CD4-positive, alpha-beta T cell (primary cell): ENCODE results near the gene TENM4. TPM values are rescaled to one million over a fixed set of nuclear protein-coding genes. Genes with fewer than 3 reads are reported as not detected.

Experiments used
- ATAC-seq: fragments of 200-7000 bp; cut with Tn5 transposase; one replicate; pipeline ENCODE4 v1.10.0; 2022; ENCODE audit warnings: mild to moderate bottlenecking; ENCODE audit not compliant: poor library complexity
- CTCF ChIA-PET: fragments of 350-600 bp; sonication (Branson Sonifier 250); formaldehyde crosslinking; loops from one replicate; lab custom pipeline; 2021; ENCODE audit warnings: antibody characterized with exemption, inconsistent platforms; lab: Charles Lee
- POLR2A ChIA-PET: fragments of 350-600 bp; sonication (Branson Sonifier 250); formaldehyde crosslinking; loops from one replicate; lab custom pipeline; 2021; ENCODE audit warnings: antibody characterized with exemption, inconsistent platforms; lab: Charles Lee
- DNase-seq, 14 experiments: peaks; one replicate each; pipeline ENCODE4 v3.0.0-alpha.2; 2013 to 2020; ENCODE audit warnings: mixed read lengths in 2 of 14
- H3K27ac ChIP-seq, 2 donors: one replicate each; pipeline versions ENCODE4 v1.5.1 to v1.7.0; 2013; ENCODE audit warnings: low read length in 2 of 2, low read depth in 1 of 2, mild to moderate bottlenecking in 1 of 2
- H3K27me3 ChIP-seq, 2 experiments: 1 replicate in 1 of 2; 2 replicates in 1 of 2; pipeline versions ENCODE4 v1.6.1 to v1.7.0; 2013; ENCODE audit warnings: low read length in 2 of 2, control low read depth in 1 of 2, mild to moderate bottlenecking in 1 of 2, moderate library complexity in 1 of 2; ENCODE audit not compliant: insufficient read depth in 2 of 2, control insufficient read depth in 1 of 2
- H3K36me3 ChIP-seq: one replicate; pipeline ENCODE4 v1.6.1; 2013; ENCODE audit warnings: low read length, control low read depth; ENCODE audit not compliant: insufficient read depth
- H3K4me1 ChIP-seq: one replicate; pipeline ENCODE4 v1.6.1; 2013; ENCODE audit warnings: low read length, control low read depth; ENCODE audit not compliant: insufficient read depth
- H3K4me3 ChIP-seq: one replicate; pipeline ENCODE4 v1.5.1; 2013; ENCODE audit warnings: mild to moderate bottlenecking, low read length, moderate library complexity
- H3K9me3 ChIP-seq, 2 experiments: 1 replicate in 1 of 2; 2 replicates in 1 of 2; pipeline versions ENCODE4 v1.6.1 to v1.7.0; 2013; ENCODE audit warnings: low read length in 2 of 2, mild to moderate bottlenecking in 2 of 2, control low read depth in 1 of 2, moderate library complexity in 1 of 2; ENCODE audit not compliant: control insufficient read depth in 1 of 2, insufficient read depth in 1 of 2
- H3K27ac Mint-ChIP-seq: one replicate; pipeline ENCODE4 v1.8.0; 2020; ENCODE audit warnings: mixed read lengths
- H3K27me3 Mint-ChIP-seq: one replicate; pipeline ENCODE4 v1.8.0; 2021; ENCODE audit warnings: mixed read lengths
- H3K36me3 Mint-ChIP-seq: one replicate; pipeline ENCODE4 v1.8.0; 2021; ENCODE audit warnings: low read depth, mixed read lengths
- H3K4me1 Mint-ChIP-seq: one replicate; pipeline ENCODE4 v1.8.0; 2021; ENCODE audit warnings: low read depth, mixed read lengths
- H3K4me3 Mint-ChIP-seq: one replicate; pipeline ENCODE4 v1.8.0; 2020; ENCODE audit warnings: mild to moderate bottlenecking, mixed read lengths
- H3K9me3 Mint-ChIP-seq: one replicate; pipeline ENCODE4 v1.8.0; 2020; ENCODE audit warnings: mixed read lengths
- CTCF ChIP-seq: fragments of 200-600 bp; IDR thresholded peaks from one replicate; pipeline ENCODE4 v1.8.0; 2022; ENCODE audit warnings: antibody characterized with exemption, mild to moderate bottlenecking
- intact Hi-C, 2 experiments: fragments of 100-400 bp; cut with DNase I in 1 of 2; cut with micrococcal nuclease in 1 of 2; formaldehyde crosslinking; loops; one replicate each; pipeline versions ENCODE4 v1.15.1 to v1.9.0; 2023 to 2025; cut with DNase I, micrococcal nuclease
- total RNA-seq, 174 experiments: library from RNA in 2 of 174; stranded (reverse) in 2 of 174; gene quantifications; one replicate each; pipeline ENCODE4 v1.2.3 and lab custom pipeline; 2021 to 2026

Gene TENM4
- total RNA-seq, 2 experiments from 2014 or later, result 0.22 to 0.31 TPM

- ChIA-PET POLR2A (no interaction called here), CTCF (no interaction called here)
- no peak for ATAC-seq
- H3K27ac Mint-ChIP-seq, result no peak overlapping the region
- H3K27me3 ChIP-seq, result peaks cover 0 to 3% of the 10 kb centered on the region in 2 experiments
- no peaks in the 10 kb centered on the region for H3K36me3 Mint-ChIP-seq
- H3K9me3 ChIP-seq, result no peaks in the 10 kb centered on the region
- intact Hi-C loops, result no loop called here
- H3K4me3 ChIP-seq, result no peak overlapping the region
- no peak overlapping the region for H3K4me3 Mint-ChIP-seq
- H3K4me1 Mint-ChIP-seq, result peaks cover 6% of the 10 kb centered on the region
- no peaks in the 10 kb centered on the region for H3K36me3 ChIP-seq
- no peak overlapping the region for H3K27ac ChIP-seq
- no peaks in the 10 kb centered on the region for H3K4me1 ChIP-seq
- no peaks in the 10 kb centered on the region for H3K9me3 Mint-ChIP-seq
- no peak for TF ChIP-seq CTCF
- DNase-seq, result no peak
- no peaks in the 10 kb centered on the region for H3K27me3 Mint-ChIP-seq
Observed at GRCh38 chr11:79486242-79486984, 45.6 kb upstream of the TENM4 start.

- DNase-seq (no peak), ATAC-seq (no peak)
- Histone ChIP-seq H3K4me1 (no peaks in the 10 kb centered on the region), H3K4me3 (no peak overlapping the region), H3K36me3 (no peaks in the 10 kb centered on the region), H3K27me3 (peaks cover 0 to 3% of the 10 kb centered on the region in 2 experiments), H3K9me3 (no peaks in the 10 kb centered on the region), H3K27ac (no peak overlapping the region)
- intact Hi-C loops, result no loop called here
- H3K9me3 Mint-ChIP-seq, result no peaks in the 10 kb centered on the region
- H3K4me1 Mint-ChIP-seq, result peaks cover 6% of the 10 kb centered on the region
- POLR2A ChIA-PET, result no interaction called here
- H3K27me3 Mint-ChIP-seq, result no peaks in the 10 kb centered on the region
- TF ChIP-seq CTCF, result no peak
- CTCF ChIA-PET, result no interaction called here
- no peak overlapping the region for H3K4me3 Mint-ChIP-seq
- H3K27ac Mint-ChIP-seq, result no peak overlapping the region
- H3K36me3 Mint-ChIP-seq, result no peaks in the 10 kb centered on the region
Observed at GRCh38 chr11:79485694-79486093, 44.9 kb upstream of the TENM4 start.

GRCh38 chr11:79484872-79485271 lies 44.0 kb upstream of the TENM4 start:
- Histone ChIP-seq H3K4me1 (no peaks in the 10 kb centered on the region), H3K27me3 (peaks cover 0 to 3% of the 10 kb centered on the region in 2 experiments), H3K4me3 (no peak overlapping the region), H3K36me3 (no peaks in the 10 kb centered on the region), H3K9me3 (no peaks in the 10 kb centered on the region), H3K27ac (no peak overlapping the region)
- Mint-ChIP-seq H3K27ac (no peak overlapping the region), H3K9me3 (no peaks in the 10 kb centered on the region), H3K4me3 (no peak overlapping the region), H3K4me1 (peaks cover 6% of the 10 kb centered on the region), H3K27me3 (peaks cover 3% of the 10 kb centered on the region), H3K36me3 (no peaks in the 10 kb centered on the region)
- intact Hi-C loops, result no loop called here
- ATAC-seq, result no peak
- TF ChIP-seq CTCF, result no peak
- ChIA-PET CTCF (no interaction called here), POLR2A (no interaction called here)
- DNase-seq, result no peak
